NCI-H1417 (cell line): ENCODE data around the gene AHCYL2.
"Not testable (repeated sequence)": the region's sequence is repeated elsewhere in the genome, so short reads cannot be mapped to it uniquely, and the experiment has no call there.

Source experiments
- DNase-seq, 3 experiments: peaks; one replicate each; lab custom pipeline; 2025; lab: John Stamatoyannopoulos, UW

Gene AHCYL2

GRCh38 chr7:129385116-129385515, 160.3 kb downstream of the AHCYL2 start:
- no peak for DNase-seq

GRCh38 chr7:129385598-129385997, 160.8 kb downstream of the AHCYL2 start:
- no peak for DNase-seq

GRCh38 chr7:129386506-129386905, 161.7 kb downstream of the AHCYL2 start:
- DNase-seq, result no peak

GRCh38 chr7:129387537-129387936, 162.7 kb downstream of the AHCYL2 start:
- no peak for DNase-seq

- DNase-seq, result no peak
These were observed 163.7 kb downstream of the AHCYL2 start for GRCh38 chr7:129388333-129389098.

- no peak for DNase-seq
These were observed 165.0 kb downstream of the AHCYL2 start for GRCh38 chr7:129389829-129390228.

- no peak for DNase-seq
These were observed 165.5 kb downstream of the AHCYL2 start for GRCh38 chr7:129390314-129390713.

- no peak for DNase-seq
These were observed 166.8 kb downstream of the AHCYL2 start for GRCh38 chr7:129391546-129392171.

GRCh38 chr7:129393255-129393654, 168.4 kb downstream of the AHCYL2 start:
- DNase-seq, result no peak

GRCh38 chr7:129394101-129394500, 169.3 kb downstream of the AHCYL2 start:
- DNase-seq, result no peak

GRCh38 chr7:129394982-129395914, 170.4 kb downstream of the AHCYL2 start:
- no peak for DNase-seq

- no peak for DNase-seq
These were observed 176.6 kb downstream of the AHCYL2 start for GRCh38 chr7:129401228-129401966.

- DNase-seq, result peak in 1 of 3 experiments; percentile 20
These were observed 177.4 kb downstream of the AHCYL2 start for GRCh38 chr7:129401967-129402860.

- DNase-seq, result no peak
These were observed 180.7 kb downstream of the AHCYL2 start for GRCh38 chr7:129405527-129405926.

GRCh38 chr7:129410238-129410637, 185.4 kb downstream of the AHCYL2 start:
- not testable (repeated sequence) for DNase-seq

- DNase-seq, result no peak
These were observed 187.7 kb downstream of the AHCYL2 start for GRCh38 chr7:129412501-129412900.

- DNase-seq, result no peak
These were observed 192.2 kb downstream of the AHCYL2 start for GRCh38 chr7:129417073-129417472.

GRCh38 chr7:129421717-129422250, 197.0 kb downstream of the AHCYL2 start:
- DNase-seq, result no peak

GRCh38 chr7:129422727-129423126, 197.9 kb downstream of the AHCYL2 start:
- no peak for DNase-seq

GRCh38 chr7:129423700-129424410, 199.0 kb downstream of the AHCYL2 start:
- DNase-seq, result peak in 1 of 3 experiments; percentile 61
